NT2/D1 (cell line): ENCODE data around the gene ALPG.
"Not testable (repeated sequence)": the region's sequence is repeated elsewhere in the genome, so short reads cannot be mapped to it uniquely, and the experiment has no call there.

ENCODE experiments used
- DNase-seq: peaks from one replicate; pipeline ENCODE4 v3.0.0-alpha.2; 2011; ENCODE audit warnings: low read depth, low spot score
- H3K27me3 ChIP-seq: 2 replicates; pipeline ENCODE4 v1.6.0; 2011; ENCODE audit warnings: mild to moderate bottlenecking; ENCODE audit not compliant: insufficient read length, insufficient read depth
- H3K36me3 ChIP-seq: 2 replicates; pipeline ENCODE4 v1.6.1; 2011; ENCODE audit warnings: mild to moderate bottlenecking, low read length, mixed read lengths; ENCODE audit not compliant: insufficient read depth, insufficient read length
- H3K4me1 ChIP-seq: 2 replicates; pipeline ENCODE4 v1.5.1; 2011; ENCODE audit not compliant: insufficient read depth, insufficient read length
- H3K4me3 ChIP-seq: 2 replicates; pipeline ENCODE4 v1.5.1; 2011; ENCODE audit warnings: low read depth; ENCODE audit not compliant: insufficient read length
- H3K9ac ChIP-seq: 2 replicates; pipeline ENCODE4 v1.6.0; 2011; ENCODE audit warnings: low read depth; ENCODE audit not compliant: insufficient read length
- H3K9me3 ChIP-seq: 2 replicates; pipeline ENCODE4 v1.5.1; 2011; ENCODE audit warnings: mild to moderate bottlenecking, low read length; ENCODE audit not compliant: insufficient read depth
- SUZ12 ChIP-seq: IDR thresholded peaks from 2 replicates; pipeline ENCODE4 v1.6.1; 2011; ENCODE audit not compliant: insufficient read length, insufficient read depth; ENCODE audit errors: extremely low read depth
- YY1 ChIP-seq: IDR thresholded peaks from 2 replicates; pipeline ENCODE4 v1.6.1; 2011; ENCODE audit not compliant: insufficient read length, insufficient read depth
- ZNF274 ChIP-seq: IDR thresholded peaks from 2 replicates; pipeline ENCODE4 v1.6.1; 2011; ENCODE audit warnings: mild to moderate bottlenecking, low read depth, low read length

The ALPG gene

DNA sequence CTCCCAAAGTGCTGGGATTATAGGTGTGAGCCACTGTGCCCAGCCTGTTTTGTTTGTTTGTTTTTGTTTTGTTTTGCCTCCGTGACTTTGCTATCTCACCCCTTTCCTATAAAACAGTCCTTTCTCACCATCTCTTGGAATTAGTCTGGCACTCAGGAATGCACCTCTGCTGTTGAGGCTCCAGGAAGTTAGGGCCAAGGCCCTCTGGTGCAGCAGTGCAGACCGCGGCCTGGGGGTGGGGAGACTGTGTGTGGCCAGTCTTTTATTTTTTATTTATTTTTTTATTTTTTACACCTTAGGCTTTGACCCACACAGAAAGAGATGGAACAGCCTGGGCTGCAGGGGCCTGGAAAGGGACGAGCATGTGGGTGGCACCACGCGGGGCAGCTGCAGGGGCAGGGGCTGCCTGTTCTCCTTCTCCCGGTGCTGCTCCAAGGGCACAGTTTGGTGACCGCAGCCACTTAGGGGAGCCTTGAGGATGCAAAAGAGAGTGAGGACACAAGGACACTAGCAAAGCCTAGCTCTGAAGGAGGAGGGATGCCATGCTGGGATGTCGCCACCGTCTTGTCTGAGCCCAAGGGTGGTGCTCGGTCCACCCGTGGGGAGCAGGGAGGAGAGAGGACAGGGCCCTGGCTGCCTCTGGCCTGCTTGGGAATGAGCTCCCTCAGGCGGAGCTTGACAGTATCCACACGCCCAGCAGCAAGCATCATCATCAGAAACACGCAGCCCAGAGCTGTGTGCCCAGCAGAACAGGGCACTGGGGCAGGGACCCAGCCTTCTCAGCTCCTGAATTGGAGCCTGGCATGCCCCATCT, 29.9 kb downstream of the ALPG start:
- Histone ChIP-seq H3K9me3 (no peaks in the 10 kb centered on the region), H3K36me3 (no peaks in the 10 kb centered on the region), H3K27me3 (no peaks in the 10 kb centered on the region), H3K9ac (no peak overlapping the region), H3K4me1 (peaks cover 16% of the 10 kb centered on the region), H3K4me3 (no peak overlapping the region)
- TF ChIP-seq ZNF274 = no peak
- no peak for DNase-seq

DNA sequence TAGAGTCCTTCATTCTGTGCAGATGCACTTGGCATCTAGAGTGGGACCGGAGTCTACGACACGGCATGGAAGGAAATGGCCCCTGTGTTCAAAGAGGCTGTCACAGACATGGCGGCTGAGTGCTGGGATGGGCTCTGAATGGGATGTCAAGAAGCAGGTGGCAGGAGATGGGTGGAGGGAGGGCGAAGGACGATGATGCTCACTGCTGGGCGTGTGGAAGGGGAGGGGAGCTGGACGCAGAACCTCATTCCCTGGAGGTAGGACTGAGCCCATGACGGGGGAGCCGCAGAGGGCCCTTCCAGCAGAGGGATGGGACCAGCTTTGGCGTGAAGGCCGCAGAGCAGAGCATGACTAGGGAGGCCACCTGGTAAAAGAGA, 30.5 kb downstream of the ALPG start:
- H3K9me3 ChIP-seq = no peaks in the 10 kb centered on the region
- no peak for TF ChIP-seq SUZ12
- TF ChIP-seq ZNF274 = no peak
- TF ChIP-seq YY1 = no peak
- no peaks in the 10 kb centered on the region for H3K27me3 ChIP-seq
- no peak for DNase-seq
- no peak overlapping the region for H3K4me3 ChIP-seq
- peaks cover 16% of the 10 kb centered on the region for H3K4me1 ChIP-seq
- no peaks in the 10 kb centered on the region for H3K36me3 ChIP-seq
- no peak overlapping the region for H3K9ac ChIP-seq

DNA sequence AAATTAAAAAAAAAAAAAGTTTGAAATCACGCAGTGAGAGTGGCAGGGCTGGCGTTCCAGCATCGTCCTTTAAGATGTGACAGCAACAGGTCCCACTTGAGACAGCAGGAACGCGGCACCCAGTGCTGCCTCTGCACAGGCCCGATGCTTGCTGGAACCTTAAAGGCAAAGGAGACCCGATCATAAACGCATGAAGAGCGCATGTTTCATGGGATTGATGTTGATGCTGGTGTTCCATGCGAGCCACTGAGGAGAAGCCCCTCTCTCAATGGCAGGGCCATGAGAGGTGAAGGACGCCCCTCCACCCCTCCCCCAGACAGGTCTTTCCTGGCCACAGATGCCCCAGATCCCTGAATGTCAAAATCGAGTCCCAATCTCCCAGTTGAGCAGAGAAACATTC, 31.4 kb downstream of the ALPG start:
- H3K4me3 ChIP-seq = no peak overlapping the region
- DNase-seq = no peak

DNA sequence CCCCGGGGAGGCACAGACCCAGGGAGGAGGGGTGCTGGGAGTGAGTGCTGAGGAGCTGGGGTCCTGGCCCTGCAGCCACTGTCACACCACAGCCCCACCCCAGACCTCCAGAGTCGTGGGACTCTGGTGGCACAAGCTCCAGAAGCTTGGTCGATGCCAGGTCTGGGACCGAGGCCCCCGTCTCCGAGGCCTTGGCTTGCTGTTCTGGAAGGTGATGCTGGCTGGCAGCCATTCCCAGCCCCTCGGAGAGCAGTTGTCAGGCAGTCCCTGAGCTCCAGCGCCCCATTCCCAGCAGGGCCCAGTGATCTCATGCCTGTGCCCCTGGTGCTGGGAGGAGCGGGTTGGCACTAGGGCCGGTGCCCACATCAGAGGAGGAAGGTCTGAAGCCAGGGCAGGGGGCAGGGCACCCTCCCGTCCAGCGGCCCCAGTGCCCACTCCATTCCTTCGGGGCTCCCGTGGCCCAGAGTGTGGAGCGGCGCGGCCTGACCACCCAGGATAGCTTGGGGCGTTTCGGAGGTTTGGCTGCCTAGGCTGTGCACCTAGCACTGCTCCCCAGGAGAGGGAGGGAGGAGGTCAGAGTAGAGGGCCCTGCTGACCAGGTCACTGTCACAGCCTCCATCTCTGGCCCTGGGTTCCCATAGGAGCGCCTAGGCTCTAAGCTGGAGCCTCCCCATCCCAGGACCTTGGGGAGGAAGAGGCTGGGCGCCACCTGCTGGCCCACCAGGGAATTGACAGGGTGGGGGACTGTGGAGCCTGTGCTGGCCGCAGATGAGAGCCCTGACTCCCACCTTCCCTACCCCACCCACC, 32.5 kb downstream of the ALPG start:
- Histone ChIP-seq H3K4me1 (peaks cover 13% of the 10 kb centered on the region), H3K9me3 (no peaks in the 10 kb centered on the region), H3K9ac (peak overlapping the region; percentile 21), H3K4me3 (no peak overlapping the region), H3K36me3 (no peaks in the 10 kb centered on the region), H3K27me3 (no peaks in the 10 kb centered on the region)
- no peak for TF ChIP-seq ZNF274
- TF ChIP-seq SUZ12 = no peak
- no peak for TF ChIP-seq YY1
- DNase-seq = no peak

More for the DNA sequence above, 31.4 kb downstream of the ALPG start:
- H3K9me3 ChIP-seq = no peaks in the 10 kb centered on the region
- TF ChIP-seq SUZ12 = no peak
- TF ChIP-seq YY1 = no peak
- TF ChIP-seq ZNF274 = no peak
- no peaks in the 10 kb centered on the region for H3K27me3 ChIP-seq
- no peaks in the 10 kb centered on the region for H3K36me3 ChIP-seq
- H3K9ac ChIP-seq = peak overlapping the region; percentile 10
- H3K4me1 ChIP-seq = peaks cover 12% of the 10 kb centered on the region

DNA sequence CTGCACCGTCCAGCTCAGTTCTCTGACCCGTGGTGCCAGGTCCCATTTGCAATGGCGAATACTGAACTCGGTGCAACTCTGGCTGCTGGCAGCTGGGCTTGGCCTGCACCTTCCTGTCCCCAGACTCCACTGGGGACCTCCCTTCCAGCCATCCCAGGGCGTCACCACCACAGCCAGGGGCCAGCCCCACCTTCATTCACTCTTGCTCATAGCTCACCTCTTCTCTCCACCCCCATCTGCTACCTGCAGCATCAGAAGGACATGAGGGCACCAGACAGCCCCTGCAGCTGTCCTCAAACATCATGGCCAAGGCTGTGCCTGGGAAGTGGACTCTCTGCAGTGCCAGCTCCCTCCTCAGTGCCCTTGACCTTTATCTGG, 33.1 kb downstream of the ALPG start:
- peaks cover 18% of the 10 kb centered on the region for H3K4me1 ChIP-seq
- no peaks in the 10 kb centered on the region for H3K27me3 ChIP-seq
- H3K9ac ChIP-seq = no peak overlapping the region
- DNase-seq = no peak
- H3K36me3 ChIP-seq = no peaks in the 10 kb centered on the region
- H3K9me3 ChIP-seq = no peaks in the 10 kb centered on the region
- no peak overlapping the region for H3K4me3 ChIP-seq
- TF ChIP-seq SUZ12 (no peak), YY1 (no peak), ZNF274 (no peak)

DNA sequence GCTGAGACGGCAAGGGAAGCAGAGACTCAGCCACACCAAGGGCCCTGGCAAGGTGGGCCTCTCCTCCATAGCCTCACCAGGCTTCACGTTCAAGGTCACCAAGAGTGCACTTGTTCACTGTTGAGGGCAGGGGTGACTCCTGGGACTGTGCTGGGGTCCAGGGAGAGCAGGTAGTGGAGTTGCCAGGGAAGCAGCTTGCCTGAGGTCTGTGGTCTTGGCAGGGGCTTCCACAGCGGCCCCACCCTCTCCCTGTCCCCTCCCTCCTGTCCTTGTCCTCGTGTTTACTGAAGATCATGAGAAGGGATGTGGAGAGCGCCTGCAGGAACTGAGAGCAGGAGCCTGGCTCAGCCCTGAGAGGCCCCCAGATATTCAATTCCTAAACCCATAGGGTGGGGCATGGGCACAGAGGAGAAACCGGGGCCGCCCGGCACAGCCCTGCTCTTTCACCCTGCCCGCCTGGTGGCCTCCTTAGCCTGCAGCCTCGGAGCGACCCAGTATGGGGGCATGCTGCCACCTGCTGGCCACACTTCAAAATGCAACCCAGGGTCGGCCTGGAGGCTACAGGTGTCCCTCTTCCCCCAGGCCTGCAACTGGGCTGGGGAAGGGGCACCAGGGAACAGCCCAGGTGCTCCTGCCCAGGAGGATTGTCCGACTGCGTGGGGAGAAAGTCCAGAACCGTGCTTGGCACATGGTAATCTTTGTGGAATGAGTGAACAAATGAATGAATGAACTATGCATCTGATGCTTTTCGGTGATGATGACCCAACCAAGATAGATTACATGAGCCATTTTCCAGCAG, 33.8 kb downstream of the ALPG start:
- DNase-seq, H3K4me3 ChIP-seq, H3K9ac ChIP-seq, H3K9me3 ChIP-seq, H3K27me3 ChIP-seq, H3K36me3 ChIP-seq: not testable (repeated sequence)
- H3K4me1 ChIP-seq = peaks cover 19% of the 10 kb centered on the region

DNA sequence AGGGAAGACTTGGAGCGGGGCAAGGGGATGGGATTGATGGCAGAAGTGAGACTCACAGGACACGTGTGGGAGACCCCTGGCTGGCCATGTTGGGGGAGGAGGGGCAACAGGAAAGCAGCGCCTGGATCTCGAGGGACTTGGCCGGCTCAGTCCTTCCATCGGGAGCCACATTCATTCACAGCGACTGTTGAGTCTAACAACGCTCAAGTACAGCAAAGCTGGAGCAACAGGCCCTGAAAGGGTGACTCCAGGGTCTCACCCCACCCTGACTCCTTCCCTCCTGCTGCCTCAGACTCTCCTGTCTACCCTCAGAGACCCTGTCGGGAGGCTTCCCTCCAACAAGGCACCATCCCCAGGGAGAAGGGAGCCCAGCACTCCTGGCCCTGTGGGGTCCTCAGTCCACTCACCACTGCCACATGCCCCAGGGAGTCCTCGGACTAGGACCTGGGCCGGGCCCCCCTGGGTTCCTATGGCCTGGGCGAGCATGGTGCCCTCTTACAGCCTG, 34.6 kb downstream of the ALPG start:
- no peaks in the 10 kb centered on the region for H3K36me3 ChIP-seq
- H3K4me1 ChIP-seq = peaks cover 19% of the 10 kb centered on the region
- H3K9me3 ChIP-seq = no peaks in the 10 kb centered on the region
- TF ChIP-seq SUZ12 (no peak), YY1 (no peak), ZNF274 (no peak)
- H3K27me3 ChIP-seq = no peaks in the 10 kb centered on the region
- no peak overlapping the region for H3K9ac ChIP-seq
- H3K4me3 ChIP-seq = no peak overlapping the region
- DNase-seq = no peak

DNA sequence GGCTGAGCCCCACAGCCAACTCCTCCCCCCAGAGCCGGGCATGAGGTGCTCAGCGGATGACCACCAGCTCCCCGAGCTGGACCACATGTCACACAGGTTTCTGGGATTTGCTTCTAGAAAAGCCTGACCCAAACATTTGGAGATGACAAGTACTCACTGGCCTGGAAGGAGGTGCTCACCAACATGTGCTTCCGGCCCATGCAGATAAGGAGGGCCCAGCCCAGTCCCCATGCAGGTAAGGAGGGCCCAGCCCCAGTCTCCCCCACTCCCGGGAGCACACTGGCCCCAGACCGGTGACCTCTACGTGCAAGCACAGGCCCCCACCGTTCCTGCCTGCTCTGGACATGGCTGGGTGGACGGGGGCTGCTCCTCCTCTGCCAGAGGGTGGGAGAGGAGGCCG, 35.3 kb downstream of the ALPG start:
- DNase-seq, H3K27me3 ChIP-seq, H3K9me3 ChIP-seq, H3K9ac ChIP-seq, H3K4me3 ChIP-seq, H3K36me3 ChIP-seq: not testable (repeated sequence)
- H3K4me1 ChIP-seq = peaks cover 17% of the 10 kb centered on the region

DNA sequence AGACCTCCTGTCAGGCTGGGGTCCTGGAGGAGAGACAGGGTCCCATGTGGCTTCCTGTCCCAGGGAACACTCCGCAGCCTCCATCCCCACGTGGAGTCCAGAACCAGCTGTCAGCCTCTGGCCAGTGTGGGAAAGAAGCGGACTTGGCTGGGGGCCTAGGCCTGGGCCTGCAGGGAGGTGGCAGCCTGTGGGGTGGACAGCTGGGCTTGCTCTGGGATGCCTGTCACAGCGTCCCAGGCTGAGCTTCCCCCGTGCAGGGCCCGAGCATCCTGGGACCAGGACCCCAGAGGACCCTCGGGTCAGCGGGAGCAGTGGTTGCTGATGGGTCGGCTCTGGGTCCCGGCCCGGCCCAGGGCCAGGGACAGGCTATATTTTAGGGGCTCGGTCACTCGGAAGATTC, 35.8 kb downstream of the ALPG start:
- not testable (repeated sequence) for H3K36me3 ChIP-seq, DNase-seq
- H3K4me1 ChIP-seq = peaks cover 17% of the 10 kb centered on the region

DNA sequence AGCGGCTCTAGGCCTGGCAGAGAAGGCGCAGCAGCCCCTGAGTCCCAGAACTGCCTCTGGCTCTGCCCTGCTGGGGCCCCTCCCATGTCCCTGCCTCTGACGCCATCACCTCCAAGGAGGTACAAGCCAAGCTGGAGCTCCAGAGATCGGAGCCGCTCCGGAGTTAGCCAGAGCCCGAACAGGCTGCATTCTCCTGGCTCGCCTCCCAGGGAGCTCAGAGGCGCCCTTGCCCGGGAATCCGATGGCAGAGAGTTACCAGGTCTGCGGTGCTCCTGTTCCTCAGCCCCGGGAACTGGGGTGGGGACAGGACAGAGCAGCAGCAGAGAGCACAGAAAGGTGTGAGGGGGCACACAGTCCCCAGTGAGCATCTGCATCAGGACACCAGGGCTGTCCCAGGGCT, 36.4 kb downstream of the ALPG start:
- not testable (repeated sequence) for DNase-seq

More for the DNA sequence above, 35.8 kb downstream of the ALPG start:
- H3K9me3 ChIP-seq, H3K27me3 ChIP-seq, H3K9ac ChIP-seq, H3K4me3 ChIP-seq: not testable (repeated sequence)

More for the DNA sequence above, 36.4 kb downstream of the ALPG start:
- not testable (repeated sequence) for H3K9me3 ChIP-seq, H3K36me3 ChIP-seq, H3K27me3 ChIP-seq, H3K4me3 ChIP-seq, H3K9ac ChIP-seq
- peaks cover 20% of the 10 kb centered on the region for H3K4me1 ChIP-seq
